Measurements from ENCODE around the gene PUDP.

The PUDP gene

DNA sequence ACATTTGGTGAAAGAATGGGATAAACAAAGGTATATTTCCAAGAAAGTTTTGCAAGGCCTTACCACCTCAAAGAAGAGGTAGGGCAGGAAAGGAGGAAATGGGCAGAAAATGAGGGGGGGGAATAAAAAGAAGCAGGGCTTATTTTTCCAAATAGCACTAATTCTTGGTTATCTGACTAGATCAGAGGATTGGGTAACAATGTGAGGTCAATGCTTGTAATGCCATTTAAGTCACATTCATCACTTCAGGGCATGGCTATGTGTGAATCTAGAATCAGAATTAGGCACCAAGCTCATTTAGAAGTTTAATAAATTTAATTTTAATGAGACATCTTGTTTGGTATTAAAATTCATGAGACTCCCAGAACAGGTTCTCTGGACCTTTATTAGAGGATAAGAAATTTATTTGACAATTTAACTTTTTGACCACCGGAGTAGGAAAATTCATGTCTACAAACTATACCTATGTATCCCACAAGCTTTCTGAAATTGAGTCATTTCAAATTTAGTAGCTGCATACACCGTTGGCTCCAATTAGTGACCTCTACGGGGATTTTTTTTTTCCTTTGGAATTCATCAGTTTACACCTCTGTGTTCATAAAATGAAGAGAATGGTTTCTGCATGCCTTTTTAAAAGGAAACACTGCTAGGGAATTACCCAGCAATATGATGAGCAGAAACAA lies 1.8 kb downstream of the PUDP start:
- no peaks in the 10 kb centered on the region for H3K36me3 ChIP-seq (ENCODE audit: insufficient read depth, low read depth, low read length)
- no peak overlapping the region for H3K9ac ChIP-seq (ENCODE audit: low read depth, low read length)
- no peaks in the 10 kb centered on the region for H3K9me3 ChIP-seq (ENCODE audit: insufficient read depth, low read depth, low read length)
- no peaks in the 10 kb centered on the region for H3K27me3 ChIP-seq (ENCODE audit: insufficient read depth, low read length)
- no peak overlapping the region for H3K4me3 ChIP-seq (ENCODE audit: low read length)
- H3K4me1 ChIP-seq (ENCODE audit: insufficient read depth, low read length) = no peaks in the 10 kb centered on the region
- H3K27ac ChIP-seq (ENCODE audit: low read length) = no peak overlapping the region

DNA sequence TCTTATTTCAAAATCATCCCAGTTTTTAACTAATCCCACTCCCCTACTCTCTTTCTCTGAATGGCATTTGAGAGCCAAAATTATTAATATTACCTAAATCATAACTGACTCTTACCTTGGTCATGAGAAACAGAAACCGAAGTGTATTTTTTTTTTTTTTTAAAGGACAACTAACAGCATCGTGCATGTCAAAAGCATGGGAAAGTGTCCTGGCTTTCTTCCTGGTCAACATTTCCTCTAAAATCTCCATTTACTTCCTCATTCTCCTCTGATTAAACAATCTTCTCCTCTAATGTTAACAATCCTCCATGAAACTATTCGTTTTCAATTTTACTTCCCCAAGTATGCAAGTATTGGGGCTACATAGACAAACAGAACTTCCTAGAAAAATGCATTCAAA lies 2.5 kb downstream of the PUDP start:
- Histone ChIP-seq H3K4me1 (ENCODE audit: insufficient read depth, low read length) (no peaks in the 10 kb centered on the region), H3K9me3 (ENCODE audit: insufficient read depth, low read depth, low read length) (no peaks in the 10 kb centered on the region), H3K4me3 (ENCODE audit: low read length) (no peak overlapping the region), H3K27me3 (ENCODE audit: insufficient read depth, low read length) (no peaks in the 10 kb centered on the region), H3K9ac (ENCODE audit: low read depth, low read length) (no peak overlapping the region), H3K36me3 (ENCODE audit: insufficient read depth, low read depth, low read length) (no peaks in the 10 kb centered on the region), H3K27ac (ENCODE audit: low read length) (no peak overlapping the region)

DNA sequence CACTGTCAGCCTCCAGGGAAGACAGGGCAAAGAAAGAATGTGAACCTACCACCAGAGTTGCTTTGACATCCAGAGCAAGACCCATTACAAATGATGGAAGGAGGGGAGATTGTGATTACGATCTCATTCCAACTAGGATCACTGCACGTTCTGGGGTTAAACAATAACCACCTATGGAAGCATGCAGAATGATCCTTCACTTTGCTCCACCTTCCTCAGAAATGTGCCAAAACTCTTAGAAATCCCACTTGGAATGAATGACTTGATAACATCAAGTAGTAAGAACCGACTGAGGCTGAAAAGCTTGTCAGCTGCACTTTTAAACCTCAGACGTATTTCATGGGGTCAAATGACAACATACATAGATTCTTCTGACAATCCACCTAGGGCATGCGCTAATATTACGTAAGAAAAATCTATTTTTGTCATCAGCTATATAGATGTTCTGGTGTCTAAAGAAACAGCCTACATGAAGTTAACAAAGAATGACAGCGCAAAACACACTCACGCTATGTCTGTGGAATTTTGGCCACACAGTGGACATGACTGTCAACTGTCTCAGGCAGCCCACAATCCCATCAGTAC lies 3.9 kb downstream of the PUDP start:
- Histone ChIP-seq H3K27ac (ENCODE audit: low read length) (no peak overlapping the region), H3K27me3 (ENCODE audit: insufficient read depth, low read length) (no peaks in the 10 kb centered on the region), H3K4me3 (ENCODE audit: low read length) (no peak overlapping the region), H3K9me3 (ENCODE audit: insufficient read depth, low read depth, low read length) (no peaks in the 10 kb centered on the region), H3K4me1 (ENCODE audit: insufficient read depth, low read length) (no peaks in the 10 kb centered on the region), H3K9ac (ENCODE audit: low read depth, low read length) (no peak overlapping the region), H3K36me3 (ENCODE audit: insufficient read depth, low read depth, low read length) (no peaks in the 10 kb centered on the region)

DNA sequence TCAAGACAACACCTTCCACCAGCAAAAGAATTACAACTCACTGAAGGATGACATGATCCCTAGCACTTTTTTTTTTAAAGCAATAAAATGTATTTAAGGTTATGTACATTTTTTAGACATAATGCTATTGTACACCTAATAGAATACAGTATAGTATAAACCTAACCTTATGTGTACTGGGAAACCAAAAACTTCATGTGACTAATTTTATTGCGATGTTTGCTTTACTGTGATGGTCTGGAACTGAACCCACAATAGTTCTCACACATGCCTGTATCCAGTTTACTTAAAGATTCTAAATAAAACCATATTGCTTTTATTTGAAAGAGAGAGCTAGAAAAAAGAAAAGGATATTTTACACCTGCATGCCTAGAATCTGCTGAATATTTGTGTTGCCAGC lies 4.9 kb downstream of the PUDP start:
- H3K4me3 ChIP-seq (ENCODE audit: low read length) = no peak overlapping the region
- no peaks in the 10 kb centered on the region for H3K27me3 ChIP-seq (ENCODE audit: insufficient read depth, low read length)
- no peaks in the 10 kb centered on the region for H3K4me1 ChIP-seq (ENCODE audit: insufficient read depth, low read length)
- H3K9me3 ChIP-seq (ENCODE audit: insufficient read depth, low read depth, low read length) = no peaks in the 10 kb centered on the region
- H3K9ac ChIP-seq (ENCODE audit: low read depth, low read length) = no peak overlapping the region
- no peak overlapping the region for H3K27ac ChIP-seq (ENCODE audit: low read length)
- no peaks in the 10 kb centered on the region for H3K36me3 ChIP-seq (ENCODE audit: insufficient read depth, low read depth, low read length)

DNA sequence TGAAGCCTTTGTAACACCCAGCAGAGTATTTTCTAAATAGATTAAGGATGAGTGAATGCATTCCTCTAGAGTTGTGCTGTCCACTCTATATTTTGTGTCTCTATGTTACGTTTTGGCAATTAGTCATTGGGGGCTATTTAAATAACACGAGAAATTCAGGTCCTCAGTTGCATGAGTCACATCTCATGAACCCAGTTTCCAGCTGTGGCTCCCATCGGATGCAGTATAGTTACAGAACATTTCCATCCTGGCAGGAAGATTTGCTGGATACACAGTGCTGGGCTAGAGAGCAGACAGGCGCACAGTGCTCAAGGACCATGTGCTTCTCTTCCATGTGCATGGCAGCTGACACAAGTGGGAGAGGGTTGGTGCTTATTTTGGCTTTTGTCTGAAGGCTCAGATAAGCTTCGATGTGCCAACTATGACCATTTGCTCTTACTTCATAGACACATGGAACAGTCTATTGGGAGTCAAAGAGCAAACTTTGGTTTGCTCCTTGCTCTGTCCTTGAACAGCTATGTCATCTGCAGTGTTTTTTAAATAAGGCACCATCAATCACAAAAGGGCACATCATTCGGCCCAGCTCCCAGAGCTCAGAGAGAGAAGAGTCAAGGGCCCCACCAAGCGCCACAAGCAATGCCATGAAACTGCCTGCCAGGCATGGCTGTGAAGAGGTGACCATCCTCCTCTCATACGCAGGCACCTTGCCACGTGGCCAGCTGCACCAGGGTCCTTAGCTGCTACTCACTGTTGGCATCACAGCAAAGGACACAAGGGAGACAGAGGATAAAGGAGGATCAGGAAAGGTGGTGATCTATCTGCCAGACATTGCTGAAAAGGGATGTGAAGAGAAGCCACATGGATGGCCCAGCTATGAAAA lies 8.5 kb downstream of the PUDP start:
- Histone ChIP-seq H3K4me3 (ENCODE audit: low read length) (no peak overlapping the region), H3K27ac (ENCODE audit: low read length) (no peak overlapping the region), H3K4me1 (ENCODE audit: insufficient read depth, low read length) (no peaks in the 10 kb centered on the region), H3K36me3 (ENCODE audit: insufficient read depth, low read depth, low read length) (no peaks in the 10 kb centered on the region), H3K9me3 (ENCODE audit: insufficient read depth, low read depth, low read length) (no peaks in the 10 kb centered on the region), H3K27me3 (ENCODE audit: insufficient read depth, low read length) (no peaks in the 10 kb centered on the region), H3K9ac (ENCODE audit: low read depth, low read length) (no peak overlapping the region)

DNA sequence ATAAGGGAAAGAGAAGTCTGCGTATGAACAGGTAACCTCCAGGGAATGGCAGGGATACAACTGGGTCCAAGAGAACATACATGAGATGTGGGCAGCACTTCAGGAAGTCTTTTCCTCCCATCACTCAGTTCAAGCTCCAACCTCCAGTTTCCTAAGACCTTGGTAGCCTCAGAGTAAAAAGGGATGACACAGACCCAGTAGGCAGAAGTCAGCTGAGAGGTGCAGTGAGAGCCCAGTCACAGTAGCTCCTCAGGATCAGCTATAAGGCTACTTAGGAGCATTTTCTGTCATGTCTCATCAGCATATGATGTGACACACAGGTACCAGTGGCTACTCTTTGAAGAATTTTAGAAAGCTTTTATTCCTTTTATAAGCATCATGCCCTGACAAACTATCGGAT lies 13.0 kb downstream of the PUDP start:
- Histone ChIP-seq H3K27me3 (ENCODE audit: insufficient read depth, low read length) (no peaks in the 10 kb centered on the region), H3K27ac (ENCODE audit: low read length) (no peak overlapping the region), H3K4me1 (ENCODE audit: insufficient read depth, low read length) (peaks cover 11% of the 10 kb centered on the region), H3K9ac (ENCODE audit: low read depth, low read length) (no peak overlapping the region), H3K4me3 (ENCODE audit: low read length) (no peak overlapping the region), H3K9me3 (ENCODE audit: insufficient read depth, low read depth, low read length) (no peaks in the 10 kb centered on the region), H3K36me3 (ENCODE audit: insufficient read depth, low read depth, low read length) (no peaks in the 10 kb centered on the region)

DNA sequence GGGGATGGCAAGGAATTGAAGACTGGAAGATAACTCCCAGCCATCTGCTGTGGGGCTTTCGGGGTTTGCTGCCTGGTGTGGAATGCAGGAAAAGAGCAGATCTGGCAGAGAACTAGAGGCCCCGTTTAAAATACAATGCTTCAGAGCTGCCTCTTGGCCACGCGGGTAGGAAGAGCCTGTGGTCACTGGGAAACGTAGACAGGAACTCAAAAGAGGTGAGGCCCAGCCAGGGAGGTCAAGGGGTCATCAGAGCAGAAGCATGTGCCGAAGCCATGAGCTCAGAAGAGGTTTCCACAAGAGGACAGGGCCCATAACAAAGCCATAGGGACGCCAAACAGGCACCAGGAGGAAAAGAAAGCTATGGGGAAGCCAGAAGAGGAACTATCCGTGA lies 14.9 kb downstream of the PUDP start:
- no peaks in the 10 kb centered on the region for H3K36me3 ChIP-seq (ENCODE audit: insufficient read depth, low read depth, low read length)
- no peak overlapping the region for H3K9ac ChIP-seq (ENCODE audit: low read depth, low read length)
- no peaks in the 10 kb centered on the region for H3K9me3 ChIP-seq (ENCODE audit: insufficient read depth, low read depth, low read length)
- H3K27me3 ChIP-seq (ENCODE audit: insufficient read depth, low read length) = no peaks in the 10 kb centered on the region
- no peak overlapping the region for H3K27ac ChIP-seq (ENCODE audit: low read length)
- peaks cover 11% of the 10 kb centered on the region for H3K4me1 ChIP-seq (ENCODE audit: insufficient read depth, low read length)
- no peak overlapping the region for H3K4me3 ChIP-seq (ENCODE audit: low read length)

DNA sequence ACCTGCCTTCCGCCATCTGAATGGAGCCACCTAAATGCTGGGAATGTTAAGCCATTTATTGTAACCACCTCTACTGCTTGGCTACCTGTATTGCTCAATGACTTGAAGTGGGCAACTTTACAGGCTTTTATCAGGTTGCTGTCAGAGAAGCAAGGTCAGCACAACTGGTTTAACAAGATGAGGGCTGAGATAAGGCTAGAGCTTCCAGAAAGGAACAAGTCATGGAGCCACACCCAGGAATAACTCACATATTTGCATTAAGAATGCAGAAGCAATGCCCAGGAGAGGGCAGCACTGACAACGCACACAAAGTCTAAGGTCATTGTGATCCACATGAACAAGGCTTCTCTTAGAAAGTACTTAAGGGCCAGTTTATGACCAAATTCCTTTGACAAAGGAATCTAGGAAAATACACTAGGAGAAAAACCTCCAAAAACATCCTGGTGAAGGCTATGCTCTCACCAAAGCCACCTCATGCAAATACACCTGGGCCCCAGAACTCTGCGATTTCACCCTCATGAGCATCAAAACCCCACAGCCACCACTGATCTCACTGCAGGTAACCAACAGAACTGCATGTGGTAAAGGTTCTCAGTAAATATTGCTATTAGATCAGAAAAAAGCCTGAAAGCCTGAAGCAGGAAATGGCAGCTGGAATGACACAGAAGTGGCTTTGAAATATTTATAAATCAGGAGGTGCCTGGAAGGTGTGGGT lies 15.5 kb downstream of the PUDP start:
- H3K9ac ChIP-seq (ENCODE audit: low read depth, low read length) = no peak overlapping the region

DNA sequence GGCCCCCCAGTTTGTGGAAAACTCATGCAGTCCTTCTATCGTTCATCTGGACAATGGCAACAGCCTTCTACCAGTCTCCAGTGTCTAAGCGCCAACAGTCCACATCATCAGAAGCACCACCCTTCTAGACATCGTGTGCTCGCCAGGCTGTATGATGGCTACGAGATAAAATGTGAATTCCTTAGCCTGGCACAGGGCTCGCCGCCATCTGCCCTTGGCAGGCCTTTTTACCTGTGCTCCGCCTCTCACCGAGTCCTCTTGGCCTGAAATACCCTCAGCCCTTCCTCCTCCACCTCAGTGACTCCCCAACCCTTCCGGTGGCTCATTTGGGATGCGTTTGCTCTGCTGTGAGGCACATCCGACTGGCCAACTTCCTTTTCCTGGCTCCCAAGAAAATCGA lies 16.3 kb downstream of the PUDP start:
- Histone ChIP-seq H3K9ac (ENCODE audit: low read depth, low read length) (no peak overlapping the region), H3K36me3 (ENCODE audit: insufficient read depth, low read depth, low read length) (no peaks in the 10 kb centered on the region), H3K4me3 (ENCODE audit: low read length) (no peak overlapping the region), H3K27ac (ENCODE audit: low read length) (no peak overlapping the region), H3K9me3 (ENCODE audit: insufficient read depth, low read depth, low read length) (no peaks in the 10 kb centered on the region), H3K27me3 (ENCODE audit: insufficient read depth, low read length) (no peaks in the 10 kb centered on the region), H3K4me1 (ENCODE audit: insufficient read depth, low read length) (peaks cover 11% of the 10 kb centered on the region)

More for the DNA sequence above, 15.5 kb downstream of the PUDP start:
- Histone ChIP-seq H3K9me3 (ENCODE audit: insufficient read depth, low read depth, low read length) (no peaks in the 10 kb centered on the region), H3K36me3 (ENCODE audit: insufficient read depth, low read depth, low read length) (no peaks in the 10 kb centered on the region), H3K4me3 (ENCODE audit: low read length) (no peak overlapping the region), H3K4me1 (ENCODE audit: insufficient read depth, low read length) (peaks cover 11% of the 10 kb centered on the region), H3K27me3 (ENCODE audit: insufficient read depth, low read length) (no peaks in the 10 kb centered on the region), H3K27ac (ENCODE audit: low read length) (no peak overlapping the region)

DNA sequence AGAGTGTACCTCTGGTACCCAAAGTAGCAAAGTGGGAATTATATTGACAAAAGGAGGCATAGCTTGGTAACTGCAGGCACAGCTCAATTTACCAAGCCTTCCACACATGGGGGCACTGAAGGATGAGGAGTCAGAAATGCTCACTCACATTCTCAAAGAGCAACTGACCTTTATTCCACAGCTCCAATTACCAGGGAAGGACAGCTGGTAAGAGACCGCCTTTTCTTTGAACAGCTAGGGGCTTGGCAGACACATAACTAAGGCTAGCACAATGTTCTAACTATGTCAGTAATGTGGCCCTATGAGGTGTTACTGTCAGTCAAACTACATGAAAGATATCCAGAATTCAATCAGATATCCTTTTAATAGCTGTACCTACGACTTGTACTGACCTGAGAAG lies 20.9 kb downstream of the PUDP start:
- no peak overlapping the region for H3K27ac ChIP-seq (ENCODE audit: low read length)
- H3K27me3 ChIP-seq (ENCODE audit: insufficient read depth, low read length) = no peaks in the 10 kb centered on the region
- no peaks in the 10 kb centered on the region for H3K9me3 ChIP-seq (ENCODE audit: insufficient read depth, low read depth, low read length)
- H3K36me3 ChIP-seq (ENCODE audit: insufficient read depth, low read depth, low read length) = no peaks in the 10 kb centered on the region
- no peaks in the 10 kb centered on the region for H3K4me1 ChIP-seq (ENCODE audit: insufficient read depth, low read length)
- H3K9ac ChIP-seq (ENCODE audit: low read depth, low read length) = no peak overlapping the region
- no peak overlapping the region for H3K4me3 ChIP-seq (ENCODE audit: low read length)

DNA sequence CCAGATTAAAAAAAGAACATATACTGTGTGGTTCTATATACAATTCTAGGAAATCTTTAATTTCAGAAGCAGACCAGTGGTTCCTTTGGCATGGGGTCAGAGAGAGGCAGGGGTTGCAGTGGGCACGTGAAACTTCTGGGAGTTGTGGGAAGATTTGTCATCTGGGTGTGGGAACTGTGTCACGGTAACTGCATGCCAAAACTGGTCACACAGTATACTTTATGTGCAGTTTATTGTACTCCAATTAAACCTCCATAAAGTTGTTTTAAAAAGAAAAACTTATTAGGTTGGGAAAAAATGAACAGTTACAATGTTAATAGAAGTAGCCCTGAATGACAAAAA lies 27.1 kb downstream of the PUDP start:
- no peak overlapping the region for H3K4me3 ChIP-seq (ENCODE audit: low read length)
- no peaks in the 10 kb centered on the region for H3K27me3 ChIP-seq (ENCODE audit: insufficient read depth, low read length)
- no peaks in the 10 kb centered on the region for H3K9me3 ChIP-seq (ENCODE audit: insufficient read depth, low read depth, low read length)
- H3K4me1 ChIP-seq (ENCODE audit: insufficient read depth, low read length) = peaks cover 7% of the 10 kb centered on the region; the same call in 1 of the 2 replicates
- no peaks in the 10 kb centered on the region for H3K36me3 ChIP-seq (ENCODE audit: insufficient read depth, low read depth, low read length)
- no peak overlapping the region for H3K9ac ChIP-seq (ENCODE audit: low read depth, low read length)
- H3K27ac ChIP-seq (ENCODE audit: low read length) = no peak overlapping the region
